PC-3 (cell line): Measurements from ENCODE around the gene BRD4. TPM values are rescaled to one million over a fixed set of nuclear protein-coding genes. Genes with fewer than 3 reads are reported as not detected.
A peak's percentile ranks its signal among the peaks of the same experiment; 100 is the strongest.

Source experiments
- ATAC-seq: fragments of 200-7000 bp; cut with Tn5 transposase; 2 replicates; pipeline ENCODE4 v1.9.1; 2020; ENCODE audit warnings: mild to moderate bottlenecking, moderate library complexity
- BruUV-seq: library from RNA; stranded (reverse); fragments of 400-500 nt; replicated peaks from 2 replicates; lab custom pipeline; 2021; lab: Mats Ljungman, UMichigan
- CTCF ChIA-PET: fragments of 300-600 bp; sonication (Branson Sonifier 250); formaldehyde crosslinking; loops from one replicate; lab custom pipeline; 2022; ENCODE audit warnings: antibody characterized with exemption; lab: Charles Lee
- POLR2A ChIA-PET: fragments of 300-600 bp; sonication (Branson Sonifier 250); formaldehyde crosslinking; loops from one replicate; lab custom pipeline; 2022; ENCODE audit warnings: antibody characterized with exemption; ENCODE audit not compliant: unreplicated experiment; lab: Charles Lee
- DNase-seq: peaks from one replicate; pipeline ENCODE4 v3.0.0-alpha.2; 2015
- H2AFZ ChIP-seq: fragments of 300-600 bp; sonication (generic); 2 replicates; pipeline ENCODE4 v1.6.0; 2016; ENCODE audit warnings: antibody characterized with exemption, low read length
- H3F3A ChIP-seq: fragments of 300-600 bp; sonication (generic); one replicate; pipeline ENCODE4 v1.6.0; 2017; ENCODE audit warnings: antibody characterized with exemption, low read length, control low read depth, mild to moderate bottlenecking; ENCODE audit not compliant: unreplicated experiment
- H3K27ac ChIP-seq: fragments of 300-600 bp; sonication (generic); 2 replicates; pipeline ENCODE4 v1.5.1; 2016; ENCODE audit warnings: mild to moderate bottlenecking, low read length
- H3K27me3 ChIP-seq: fragments of 300-600 bp; sonication (generic); 2 replicates; pipeline ENCODE4 v1.6.1; 2016; ENCODE audit warnings: low read length, mixed read lengths
- H3K36me3 ChIP-seq: fragments of 300-600 bp; sonication (generic); 2 replicates; pipeline ENCODE4 v1.6.1; 2016; ENCODE audit warnings: low read depth, mixed run types, low read length, mixed read lengths
- H3K4me1 ChIP-seq: fragments of 300-600 bp; sonication (generic); 2 replicates; pipeline ENCODE4 v1.5.1; 2016; ENCODE audit warnings: low read length; ENCODE audit not compliant: insufficient read depth
- H3K4me2 ChIP-seq: fragments of 300-600 bp; sonication (generic); 2 replicates; pipeline ENCODE4 v1.6.0; 2016; ENCODE audit warnings: low read length
- H3K4me3 ChIP-seq: fragments of 300-600 bp; sonication (generic); 2 replicates; pipeline ENCODE4 v1.5.1; 2016; ENCODE audit warnings: mild to moderate bottlenecking, low read length, mixed read lengths
- H3K79me2 ChIP-seq: fragments of 300-600 bp; sonication (generic); 2 replicates; pipeline ENCODE4 v1.6.1; 2017; ENCODE audit warnings: low read length, mixed read lengths
- H3K9ac ChIP-seq: fragments of 300-600 bp; sonication (generic); 2 replicates; pipeline ENCODE4 v1.6.0; 2016; ENCODE audit warnings: mild to moderate bottlenecking, low read length
- H3K9me2 ChIP-seq: fragments of 300-600 bp; sonication (generic); replicated peaks from 2 replicates; pipeline ENCODE4 v1.6.1; 2016; ENCODE audit warnings: mixed run types, low read length, mixed read lengths
- H3K9me3 ChIP-seq: fragments of 300-600 bp; sonication (generic); 2 replicates; pipeline ENCODE4 v1.6.1; 2016; ENCODE audit warnings: low read length, mixed read lengths
- H4K20me1 ChIP-seq: fragments of 300-600 bp; sonication (generic); 2 replicates; pipeline ENCODE4 v1.6.1; 2016; ENCODE audit warnings: low read length, mixed read lengths
- CTCF ChIP-seq: fragments of 300-600 bp; sonication (generic); conservative IDR thresholded peaks from 2 replicates; pipeline ENCODE4 v1.5.1; 2017; ENCODE audit warnings: antibody characterized with exemption, low read depth, mild to moderate bottlenecking, low read length
- EZH2 ChIP-seq: fragments of 300-600 bp; sonication (generic); IDR thresholded peaks from one replicate; pipeline ENCODE4 v1.6.1; 2017; ENCODE audit warnings: antibody characterized with exemption, mild to moderate bottlenecking, low read length; ENCODE audit not compliant: unreplicated experiment
- EZH2phosphoT487 ChIP-seq: fragments of 300-600 bp; sonication (generic); IDR thresholded peaks from 2 replicates; pipeline ENCODE4 v1.6.1; 2018; ENCODE audit warnings: mild to moderate bottlenecking, antibody characterized with exemption, low read length, borderline replicate concordance
- intact Hi-C: fragments of 100-400 bp; cut with micrococcal nuclease; formaldehyde crosslinking; loops from 2 replicates; pipeline ENCODE4 v1.9.0; 2023
- total RNA-seq: library from RNA; depleted of rRNA; stranded (reverse); fragments of >200 nt; gene quantifications from 2 replicates; pipeline ENCODE4 v1.2.3, GENCODE V29; 2014

The BRD4 gene
- total RNA-seq, 1 experiment from 2014 or later: 20.9 TPM

GRCh38 chr19:15324791-15325519 lies 7.4 kb downstream of the BRD4 start:
- H4K20me1 ChIP-seq: peaks cover 92% of the 10 kb centered on the region
- no TSS peak for BruUV-seq
- H3K27ac ChIP-seq: no peak overlapping the region
- intact Hi-C loops: no loop called here
- peaks cover 99% of the 10 kb centered on the region for H3K79me2 ChIP-seq
- no peak overlapping the region for H2AFZ ChIP-seq
- ATAC-seq (no peak), DNase-seq (no peak)
- no peaks in the 10 kb centered on the region for H3K9me2 ChIP-seq
- H3K9ac ChIP-seq: no peak overlapping the region
- ChIA-PET POLR2A (no interaction called here), CTCF (no interaction called here)
- TF ChIP-seq CTCF (no peak), EZH2phosphoT487 (no peak), EZH2 (no peak)
- H3K4me3 ChIP-seq: no peak overlapping the region
- no peaks in the 10 kb centered on the region for H3K27me3 ChIP-seq
- H3K36me3 ChIP-seq: no peaks in the 10 kb centered on the region
- no peak overlapping the region for H3K4me2 ChIP-seq
- H3K4me1 ChIP-seq: peaks cover 12% of the 10 kb centered on the region
- H3K9me3 ChIP-seq: no peaks in the 10 kb centered on the region
- no peaks in the 10 kb centered on the region for H3F3A ChIP-seq

GRCh38 chr19:15323496-15324235 lies 8.7 kb downstream of the BRD4 start:
- ATAC-seq (peak; percentile 43; the same call in 1 of the 2 replicates), DNase-seq (no peak)
- Histone ChIP-seq H3K9ac (no peak overlapping the region), H3K9me2 (no peaks in the 10 kb centered on the region), H3K36me3 (no peaks in the 10 kb centered on the region), H3K79me2 (peaks cover 99% of the 10 kb centered on the region), H3K4me2 (no peak overlapping the region), H3K4me1 (peaks cover 8% of the 10 kb centered on the region), H3K4me3 (no peak overlapping the region), H2AFZ (no peak overlapping the region), H3K9me3 (no peaks in the 10 kb centered on the region), H3K27ac (no peak overlapping the region), H3K27me3 (no peaks in the 10 kb centered on the region), H3F3A (no peaks in the 10 kb centered on the region), H4K20me1 (peaks cover 92% of the 10 kb centered on the region)
- TF ChIP-seq EZH2: no peak
- no peak for TF ChIP-seq CTCF
- TF ChIP-seq EZH2phosphoT487: no peak
- BruUV-seq: no TSS peak
- intact Hi-C loops: no loop called here
- ChIA-PET POLR2A (no interaction called here), CTCF (no interaction called here)

- Histone ChIP-seq H3K4me2 (no peak overlapping the region), H4K20me1 (peaks cover 92% of the 10 kb centered on the region), H3K9me3 (no peaks in the 10 kb centered on the region), H3K36me3 (no peaks in the 10 kb centered on the region), H3K79me2 (peaks cover 99% of the 10 kb centered on the region), H3K4me3 (no peak overlapping the region), H3K9ac (no peak overlapping the region), H3K4me1 (peaks cover 12% of the 10 kb centered on the region), H2AFZ (no peak overlapping the region), H3K9me2 (no peaks in the 10 kb centered on the region), H3K27me3 (no peaks in the 10 kb centered on the region), H3K27ac (no peak overlapping the region), H3F3A (no peaks in the 10 kb centered on the region)
- BruUV-seq: no TSS peak
- DNase-seq (no peak), ATAC-seq (no peak)
- intact Hi-C loops: no loop called here
- TF ChIP-seq EZH2 (no peak), CTCF (no peak), EZH2phosphoT487 (no peak)
- ChIA-PET POLR2A (no interaction called here), CTCF (no interaction called here)
Observed at GRCh38 chr19:15321739-15322138, 10.6 kb downstream of the BRD4 start.
